SK-N-MC (cell line): ENCODE measurements around the gene ACTN3.

Source experiments
- EZH2 ChIP-seq: fragments of 200-600 bp; sonication (generic); IDR thresholded peaks from one replicate; pipeline ENCODE4 v1.6.1; 2017; ENCODE audit warnings: antibody characterized with exemption
- FOXP2 ChIP-seq: optimal IDR thresholded peaks from 2 replicates; pipeline ENCODE3; 2011; ENCODE audit warnings: mild to moderate bottlenecking, moderate library complexity; ENCODE audit not compliant: insufficient read depth; ENCODE audit errors: extremely low read length, control extremely low read depth
- POLR2AphosphoS5 ChIP-seq: IDR thresholded peaks from 2 replicates; pipeline ENCODE4 v1.6.1; 2012; ENCODE audit warnings: mild to moderate bottlenecking, low read depth, low read length, borderline replicate concordance

- peak; percentile 100 for TF ChIP-seq POLR2AphosphoS5
- TF ChIP-seq FOXP2: peak; percentile 39
- no peak for TF ChIP-seq EZH2
Measured at GRCh38 chr11:66592457-66593302, 46.0 kb downstream of the ACTN3 start, which contains the start of the genes CCDC87 and CCS.
